GM12878 (cell line): Measurements from ENCODE around the gene FAM111B. TPM values are rescaled to one million over a fixed set of nuclear protein-coding genes. Genes with fewer than 3 reads are reported as not detected.

ENCODE experiments used
- BCL11A ChIP-seq: IDR thresholded peaks from 2 replicates; pipeline ENCODE4 v1.6.1; 2011; ENCODE audit warnings: low read depth, low read length
- CREM ChIP-seq: IDR thresholded peaks from 2 replicates; pipeline ENCODE4 v1.6.1; 2014; ENCODE audit warnings: antibody characterized with exemption, low read depth
- FOS ChIP-seq: IDR thresholded peaks from 3 replicates; pipeline ENCODE4 v1.6.1; 2011; ENCODE audit warnings: borderline replicate concordance; ENCODE audit not compliant: insufficient read length; ENCODE audit errors: extremely low read depth
- FOXM1 ChIP-seq: IDR thresholded peaks from 2 replicates; pipeline ENCODE4 v1.6.1; 2012; ENCODE audit warnings: low read depth, mild to moderate bottlenecking, inconsistent platforms, low read length, moderate library complexity
- GABPA ChIP-seq: IDR thresholded peaks from 2 replicates; pipeline ENCODE4 v1.6.1; 2014; ENCODE audit warnings: antibody characterized with exemption, low read depth, mild to moderate bottlenecking, inconsistent platforms
- GATAD2B ChIP-seq: fragments of 450-650 bp; conservative IDR thresholded peaks from 2 replicates; pipeline ENCODE4 v1.6.1; 2017; ENCODE audit warnings: low read depth, mild to moderate bottlenecking, moderate library complexity
- IKZF2 ChIP-seq, 2 experiments: fragments of 450-650 bp; IDR thresholded peaks; 2 replicates each; pipeline ENCODE4 v1.6.1; 2017; ENCODE audit warnings: mild to moderate bottlenecking in 2 of 2, moderate library complexity in 2 of 2
- JUNB ChIP-seq: IDR thresholded peaks from 2 replicates; pipeline ENCODE4 v1.6.1; 2016; ENCODE audit warnings: antibody characterized with exemption, mild to moderate bottlenecking
- MYC ChIP-seq: IDR thresholded peaks from 2 replicates; pipeline ENCODE4 v1.6.1; 2011; ENCODE audit warnings: mild to moderate bottlenecking, low read length, moderate library complexity, inconsistent platforms; ENCODE audit not compliant: insufficient read depth, insufficient replicate concordance, insufficient read length, severe bottlenecking
- POLR2A ChIP-seq: IDR thresholded peaks from 2 replicates; pipeline ENCODE4 v1.6.1; 2011; ENCODE audit warnings: low read depth, mild to moderate bottlenecking, low read length
- SUPT20H ChIP-seq: IDR thresholded peaks from 2 replicates; pipeline ENCODE4 v1.6.1; 2011; ENCODE audit warnings: low read depth, mild to moderate bottlenecking, low read length, moderate library complexity, borderline replicate concordance; ENCODE audit not compliant: control insufficient read depth
- SUZ12 ChIP-seq: fragments of 200-600 bp; sonication (generic); IDR thresholded peaks from one replicate; pipeline ENCODE4 v1.6.1; 2018; ENCODE audit warnings: antibody characterized with exemption, mild to moderate bottlenecking; ENCODE audit not compliant: unreplicated experiment
- TCF3 ChIP-seq: IDR thresholded peaks from 2 replicates; pipeline ENCODE4 v1.6.1; 2012; ENCODE audit warnings: low read depth, mild to moderate bottlenecking, low read length, borderline replicate concordance; ENCODE audit not compliant: insufficient read depth
- YY1 ChIP-seq: IDR thresholded peaks from 2 replicates; pipeline ENCODE4 v1.6.1; 2011; ENCODE audit warnings: low read depth, mild to moderate bottlenecking, low read length
- ZNF24 ChIP-seq: fragments of 450-650 bp; IDR thresholded peaks from 2 replicates; pipeline ENCODE4 v1.6.1; 2017; ENCODE audit warnings: antibody characterized with exemption, mild to moderate bottlenecking
- polyA plus RNA-seq, 11 experiments: library from polyadenylated mRNA; depleted of rRNA in 4 of 11; unstranded in 6 of 11; stranded (reverse) in 5 of 11; fragments of >200 nt; fragmentation: Nextera tagmentation in 4 of 11; fragmentation: Illumina TruSeq in 1 of 11; extraction: Ambion mirVana in 4 of 11; extraction: Trizol in 1 of 11; gene quantifications; 1 replicate in 1 of 11; 2 replicates in 10 of 11; pipeline versions ENCODE4 v1.2.1 to v1.2.3, GENCODE V29; 2011 to 2016; ENCODE audit warnings: inconsistent platforms in 2 of 11, missing spikeins in 2 of 11, low read depth in 1 of 11
- total RNA-seq, 4 experiments: library from RNA; depleted of rRNA in 3 of 4; stranded (reverse); fragments of >200 nt in 3 of 4; fragmentation: Illumina TruSeq in 1 of 4; extraction: Trizol in 1 of 4; gene quantifications; 2 replicates each; pipeline versions ENCODE4 v1.2.1 to v1.2.3, GENCODE V29; 2013 to 2021
- TF ChIP-seq, protein P1 (sequence below): IDR thresholded peaks from 2 replicates; pipeline ENCODE4 v1.6.1; 2012; ENCODE audit warnings: improper control_type of control experiment, low read depth, low read length; ENCODE audit not compliant: insufficient replicate concordance
- TF ChIP-seq, protein P2 (sequence below): fragments of 450-650 bp; IDR thresholded peaks from 2 replicates; pipeline ENCODE4 v1.6.1; 2017; ENCODE audit warnings: low read depth, mild to moderate bottlenecking, moderate library complexity
- TF ChIP-seq, protein P3 (sequence below): fragments of 150-350 bp; IDR thresholded peaks from 2 replicates; pipeline ENCODE4 v1.6.1; 2016; ENCODE audit warnings: low read depth, low read length

FAM111B gene
- total and polyA plus RNA-seq, 10 of the 15 experiments (the other 5 are each of a cell fraction or from before 2014, with no cell fraction given), result 35.9 to 97.2 (median 62.1) TPM

DNA sequence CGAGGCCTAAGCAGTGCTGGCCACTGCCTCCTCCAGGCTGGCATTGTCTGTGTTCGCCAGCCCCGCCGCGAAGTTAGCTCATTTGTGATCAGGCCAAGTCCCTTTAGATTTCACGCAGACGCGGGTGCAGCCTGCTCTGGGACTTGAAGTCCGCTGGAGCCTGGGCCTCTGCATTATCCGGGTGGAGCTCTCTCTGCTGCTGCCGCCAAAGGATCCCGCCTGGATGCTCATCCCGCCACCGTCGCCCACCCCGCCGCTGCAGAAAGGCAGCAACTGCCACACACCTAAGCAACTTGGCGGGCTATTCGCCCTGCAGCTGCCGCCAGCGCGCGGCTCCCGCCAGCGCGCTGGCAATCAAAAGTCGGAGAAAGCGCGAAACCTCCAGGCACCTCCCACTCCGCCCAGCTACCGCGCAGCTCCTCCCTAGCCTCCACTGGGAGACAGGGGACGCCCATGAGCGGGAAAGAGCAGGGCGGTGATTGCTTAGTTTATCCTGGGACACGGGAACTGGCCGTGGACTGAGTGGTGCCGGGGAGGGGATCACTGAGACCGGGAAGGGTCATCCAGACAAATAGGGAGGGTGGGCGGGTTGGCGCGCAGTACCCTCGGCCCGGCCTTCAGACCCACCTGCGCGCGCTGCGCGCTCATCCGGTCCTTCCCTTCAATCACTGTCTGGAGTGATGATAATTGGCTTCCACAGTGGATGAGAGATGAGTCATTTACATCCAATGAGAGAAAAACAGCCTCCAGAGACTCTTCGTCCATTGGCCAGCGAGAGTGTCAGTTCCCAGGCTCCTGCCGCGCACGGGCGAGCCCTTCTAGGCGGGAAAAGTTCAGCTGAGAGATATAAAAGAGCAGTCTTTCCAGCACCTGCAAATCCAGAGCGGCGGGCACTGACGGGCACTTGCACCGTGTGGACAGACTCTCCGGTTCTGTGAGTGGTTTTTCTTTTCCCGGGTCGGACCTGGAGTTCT, at the start of gene FAM111B (continued):
- TF ChIP-seq, protein P1, sequence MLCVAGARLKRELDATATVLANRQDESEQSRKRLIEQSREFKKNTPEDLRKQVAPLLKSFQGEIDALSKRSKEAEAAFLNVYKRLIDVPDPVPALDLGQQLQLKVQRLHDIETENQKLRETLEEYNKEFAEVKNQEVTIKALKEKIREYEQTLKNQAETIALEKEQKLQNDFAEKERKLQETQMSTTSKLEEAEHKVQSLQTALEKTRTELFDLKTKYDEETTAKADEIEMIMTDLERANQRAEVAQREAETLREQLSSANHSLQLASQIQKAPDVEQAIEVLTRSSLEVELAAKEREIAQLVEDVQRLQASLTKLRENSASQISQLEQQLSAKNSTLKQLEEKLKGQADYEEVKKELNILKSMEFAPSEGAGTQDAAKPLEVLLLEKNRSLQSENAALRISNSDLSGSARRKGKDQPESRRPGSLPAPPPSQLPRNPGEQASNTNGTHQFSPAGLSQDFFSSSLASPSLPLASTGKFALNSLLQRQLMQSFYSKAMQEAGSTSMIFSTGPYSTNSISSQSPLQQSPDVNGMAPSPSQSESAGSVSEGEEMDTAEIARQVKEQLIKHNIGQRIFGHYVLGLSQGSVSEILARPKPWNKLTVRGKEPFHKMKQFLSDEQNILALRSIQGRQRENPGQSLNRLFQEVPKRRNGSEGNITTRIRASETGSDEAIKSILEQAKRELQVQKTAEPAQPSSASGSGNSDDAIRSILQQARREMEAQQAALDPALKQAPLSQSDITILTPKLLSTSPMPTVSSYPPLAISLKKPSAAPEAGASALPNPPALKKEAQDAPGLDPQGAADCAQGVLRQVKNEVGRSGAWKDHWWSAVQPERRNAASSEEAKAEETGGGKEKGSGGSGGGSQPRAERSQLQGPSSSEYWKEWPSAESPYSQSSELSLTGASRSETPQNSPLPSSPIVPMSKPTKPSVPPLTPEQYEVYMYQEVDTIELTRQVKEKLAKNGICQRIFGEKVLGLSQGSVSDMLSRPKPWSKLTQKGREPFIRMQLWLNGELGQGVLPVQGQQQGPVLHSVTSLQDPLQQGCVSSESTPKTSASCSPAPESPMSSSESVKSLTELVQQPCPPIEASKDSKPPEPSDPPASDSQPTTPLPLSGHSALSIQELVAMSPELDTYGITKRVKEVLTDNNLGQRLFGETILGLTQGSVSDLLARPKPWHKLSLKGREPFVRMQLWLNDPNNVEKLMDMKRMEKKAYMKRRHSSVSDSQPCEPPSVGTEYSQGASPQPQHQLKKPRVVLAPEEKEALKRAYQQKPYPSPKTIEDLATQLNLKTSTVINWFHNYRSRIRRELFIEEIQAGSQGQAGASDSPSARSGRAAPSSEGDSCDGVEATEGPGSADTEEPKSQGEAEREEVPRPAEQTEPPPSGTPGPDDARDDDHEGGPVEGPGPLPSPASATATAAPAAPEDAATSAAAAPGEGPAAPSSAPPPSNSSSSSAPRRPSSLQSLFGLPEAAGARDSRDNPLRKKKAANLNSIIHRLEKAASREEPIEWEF, result no peak
- TF ChIP-seq TCF3 (peak; percentile 53; the same call in 1 of the 2 replicates), SUZ12 (no peak), FOXM1 (0 out of 2 replicates have a peak, but pooled peaks have one; percentile 33), SUPT20H (no peak), YY1 (0 out of 2 replicates have a peak, but pooled peaks have one; percentile 15), GATAD2B (peak; percentile 13; the same call in 1 of the 2 replicates), JUNB (peak; percentile 51; the same call in 1 of the 2 replicates), GABPA (no peak), FOS (peak; percentile 77), CREM (peak; percentile 17; the same call in 1 of the 2 replicates), MYC (no peak), IKZF2 (IDR thresholded peaks at IDR 0.05) (peak; percentile 11 to 23; a peak in 2 of 4 replicates), POLR2A (peak; percentile 79), ZNF24 (no peak), BCL11A (no peak)
- TF ChIP-seq, protein P2, sequence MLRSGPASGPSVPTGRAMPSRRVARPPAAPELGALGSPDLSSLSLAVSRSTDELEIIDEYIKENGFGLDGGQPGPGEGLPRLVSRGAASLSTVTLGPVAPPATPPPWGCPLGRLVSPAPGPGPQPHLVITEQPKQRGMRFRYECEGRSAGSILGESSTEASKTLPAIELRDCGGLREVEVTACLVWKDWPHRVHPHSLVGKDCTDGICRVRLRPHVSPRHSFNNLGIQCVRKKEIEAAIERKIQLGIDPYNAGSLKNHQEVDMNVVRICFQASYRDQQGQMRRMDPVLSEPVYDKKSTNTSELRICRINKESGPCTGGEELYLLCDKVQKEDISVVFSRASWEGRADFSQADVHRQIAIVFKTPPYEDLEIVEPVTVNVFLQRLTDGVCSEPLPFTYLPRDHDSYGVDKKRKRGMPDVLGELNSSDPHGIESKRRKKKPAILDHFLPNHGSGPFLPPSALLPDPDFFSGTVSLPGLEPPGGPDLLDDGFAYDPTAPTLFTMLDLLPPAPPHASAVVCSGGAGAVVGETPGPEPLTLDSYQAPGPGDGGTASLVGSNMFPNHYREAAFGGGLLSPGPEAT, result no peak
- TF ChIP-seq, protein P3, sequence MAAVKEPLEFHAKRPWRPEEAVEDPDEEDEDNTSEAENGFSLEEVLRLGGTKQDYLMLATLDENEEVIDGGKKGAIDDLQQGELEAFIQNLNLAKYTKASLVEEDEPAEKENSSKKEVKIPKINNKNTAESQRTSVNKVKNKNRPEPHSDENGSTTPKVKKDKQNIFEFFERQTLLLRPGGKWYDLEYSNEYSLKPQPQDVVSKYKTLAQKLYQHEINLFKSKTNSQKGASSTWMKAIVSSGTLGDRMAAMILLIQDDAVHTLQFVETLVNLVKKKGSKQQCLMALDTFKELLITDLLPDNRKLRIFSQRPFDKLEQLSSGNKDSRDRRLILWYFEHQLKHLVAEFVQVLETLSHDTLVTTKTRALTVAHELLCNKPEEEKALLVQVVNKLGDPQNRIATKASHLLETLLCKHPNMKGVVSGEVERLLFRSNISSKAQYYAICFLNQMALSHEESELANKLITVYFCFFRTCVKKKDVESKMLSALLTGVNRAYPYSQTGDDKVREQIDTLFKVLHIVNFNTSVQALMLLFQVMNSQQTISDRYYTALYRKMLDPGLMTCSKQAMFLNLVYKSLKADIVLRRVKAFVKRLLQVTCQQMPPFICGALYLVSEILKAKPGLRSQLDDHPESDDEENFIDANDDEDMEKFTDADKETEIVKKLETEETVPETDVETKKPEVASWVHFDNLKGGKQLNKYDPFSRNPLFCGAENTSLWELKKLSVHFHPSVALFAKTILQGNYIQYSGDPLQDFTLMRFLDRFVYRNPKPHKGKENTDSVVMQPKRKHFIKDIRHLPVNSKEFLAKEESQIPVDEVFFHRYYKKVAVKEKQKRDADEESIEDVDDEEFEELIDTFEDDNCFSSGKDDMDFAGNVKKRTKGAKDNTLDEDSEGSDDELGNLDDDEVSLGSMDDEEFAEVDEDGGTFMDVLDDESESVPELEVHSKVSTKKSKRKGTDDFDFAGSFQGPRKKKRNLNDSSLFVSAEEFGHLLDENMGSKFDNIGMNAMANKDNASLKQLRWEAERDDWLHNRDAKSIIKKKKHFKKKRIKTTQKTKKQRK, result peak; percentile 73
